Fibroblast of pulmonary artery (primary cell): ENCODE results near the gene ZNF177.
A peak's percentile ranks its signal among the peaks of the same experiment; 100 is the strongest.
"Not testable (repeated sequence)": the region's sequence is repeated elsewhere in the genome, so short reads cannot be mapped to it uniquely, and the experiment has no call there.

ENCODE experiments used
- DNase-seq: peaks from one replicate; pipeline ENCODE4 v3.0.0-alpha.2; 2010; ENCODE audit warnings: low read depth
- H3K4me3 ChIP-seq: replicated peaks from 2 replicates; pipeline ENCODE4 v1.5.1; 2011; ENCODE audit warnings: low read depth, mild to moderate bottlenecking, control low read depth, low read length, moderate library complexity
- TF ChIP-seq, protein P1 (sequence below): IDR thresholded peaks from 2 replicates; pipeline ENCODE4 v1.5.1; 2011; ENCODE audit warnings: mild to moderate bottlenecking, control low read depth, low read length, inconsistent platforms; ENCODE audit errors: missing control alignments

The ZNF177 gene

DNA sequence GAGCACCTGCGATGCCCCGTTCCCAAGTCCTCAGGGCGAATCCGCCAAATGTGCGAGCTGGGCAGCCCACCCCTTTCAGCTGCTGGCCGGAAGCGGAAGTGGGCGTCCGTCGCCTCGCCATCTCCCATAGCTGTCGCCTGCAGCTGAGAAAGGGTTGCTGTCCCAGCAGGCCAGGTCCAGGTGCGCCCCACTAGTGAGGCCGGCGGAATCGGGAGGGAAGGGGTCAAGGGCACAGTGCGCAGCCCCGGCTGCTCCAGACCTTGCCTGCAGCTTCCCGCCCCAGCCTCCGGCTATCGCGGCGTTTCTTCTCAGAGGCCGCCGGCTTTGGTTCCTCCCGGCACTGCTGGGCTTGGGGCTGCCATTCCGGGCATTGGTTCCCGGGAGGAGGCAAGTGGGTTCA is at the start of gene ZNF177:
Gene ZNF177, plus strand, starts transcription at position 109 of the 400 bp plus-strand sequence. CDS start 15,299 bp downstream, outside the sequence.
- TF ChIP-seq, protein P1, sequence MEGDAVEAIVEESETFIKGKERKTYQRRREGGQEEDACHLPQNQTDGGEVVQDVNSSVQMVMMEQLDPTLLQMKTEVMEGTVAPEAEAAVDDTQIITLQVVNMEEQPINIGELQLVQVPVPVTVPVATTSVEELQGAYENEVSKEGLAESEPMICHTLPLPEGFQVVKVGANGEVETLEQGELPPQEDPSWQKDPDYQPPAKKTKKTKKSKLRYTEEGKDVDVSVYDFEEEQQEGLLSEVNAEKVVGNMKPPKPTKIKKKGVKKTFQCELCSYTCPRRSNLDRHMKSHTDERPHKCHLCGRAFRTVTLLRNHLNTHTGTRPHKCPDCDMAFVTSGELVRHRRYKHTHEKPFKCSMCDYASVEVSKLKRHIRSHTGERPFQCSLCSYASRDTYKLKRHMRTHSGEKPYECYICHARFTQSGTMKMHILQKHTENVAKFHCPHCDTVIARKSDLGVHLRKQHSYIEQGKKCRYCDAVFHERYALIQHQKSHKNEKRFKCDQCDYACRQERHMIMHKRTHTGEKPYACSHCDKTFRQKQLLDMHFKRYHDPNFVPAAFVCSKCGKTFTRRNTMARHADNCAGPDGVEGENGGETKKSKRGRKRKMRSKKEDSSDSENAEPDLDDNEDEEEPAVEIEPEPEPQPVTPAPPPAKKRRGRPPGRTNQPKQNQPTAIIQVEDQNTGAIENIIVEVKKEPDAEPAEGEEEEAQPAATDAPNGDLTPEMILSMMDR: no peak
- no peak for DNase-seq
- peak within 1 kb of the TSS; percentile 49 for H3K4me3 ChIP-seq

DNA sequence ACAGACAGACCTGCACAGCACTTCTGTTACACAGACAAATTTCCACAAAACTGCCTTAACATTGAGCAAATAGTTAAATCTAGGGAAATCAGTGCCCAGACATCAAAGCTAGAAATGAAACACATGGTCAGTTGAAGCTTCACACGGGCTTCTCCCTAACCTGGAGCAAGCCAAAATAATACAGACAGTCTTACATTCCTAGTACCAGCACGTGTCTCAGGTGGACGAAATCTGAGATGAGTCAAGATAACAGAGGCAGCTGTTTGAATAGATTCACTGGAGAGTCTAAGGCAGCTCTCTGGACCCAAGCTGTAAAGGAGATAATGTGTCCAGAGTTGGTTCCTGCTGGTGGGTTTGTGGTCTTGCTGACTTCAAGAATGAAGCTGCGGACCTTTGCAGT is 49.1 kb upstream of the ZNF177 start:
- DNase-seq: no peak
- no peak overlapping the region for H3K4me3 ChIP-seq
- TF ChIP-seq, protein P1: no peak

- no peak for DNase-seq
- no peak overlapping the region for H3K4me3 ChIP-seq
- TF ChIP-seq, protein P1: no peak
Measured at GRCh38 chr19:9321338-9321737, 41.5 kb upstream of the ZNF177 start.

DNA sequence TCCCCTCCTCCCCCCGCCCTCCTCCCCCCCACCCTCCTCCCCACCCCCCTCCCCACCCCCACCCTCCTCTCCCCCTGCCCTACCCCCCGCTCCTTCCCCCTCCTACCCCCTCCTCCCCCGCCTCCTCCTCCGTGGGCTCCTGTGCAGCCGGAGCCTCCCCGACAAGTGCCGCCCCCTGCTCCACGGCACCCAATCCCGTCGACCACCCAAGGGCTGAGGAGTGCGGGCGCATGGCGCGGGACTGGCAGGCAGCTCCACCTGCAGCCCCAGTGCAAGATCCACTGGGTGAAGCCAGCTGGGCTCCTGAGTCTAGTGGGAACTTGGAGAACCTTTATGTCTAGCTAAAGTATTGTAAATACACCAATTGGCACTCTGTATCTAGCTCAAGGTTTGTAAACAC is 41.1 kb upstream of the ZNF177 start:
- H3K4me3 ChIP-seq, DNase-seq: not testable (repeated sequence)

GRCh38 chr19:9322201-9322600 is 40.6 kb upstream of the ZNF177 start:
- not testable (repeated sequence) for H3K4me3 ChIP-seq, DNase-seq

DNA sequence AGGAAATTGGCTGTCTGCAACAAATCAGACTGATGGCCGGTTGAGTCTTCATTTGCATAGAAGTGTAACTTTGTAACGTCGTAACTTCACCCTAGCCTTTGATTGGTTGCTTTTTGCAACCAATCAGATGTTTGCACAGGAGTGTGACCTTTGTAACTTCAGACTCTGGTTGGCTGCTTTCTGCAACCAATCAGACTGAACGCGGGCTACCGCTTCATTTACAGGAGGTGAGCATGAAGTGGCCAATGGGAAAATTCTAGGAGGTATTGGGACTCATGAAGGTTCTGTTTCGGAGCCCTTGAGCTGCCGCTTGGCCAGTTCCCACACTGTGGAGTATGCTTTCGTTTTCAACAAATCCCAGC is 39.3 kb upstream of the ZNF177 start:
- H3K4me3 ChIP-seq: peak overlapping the region; percentile 87
- TF ChIP-seq, protein P1: no peak
- peak; percentile 88 for DNase-seq

DNA sequence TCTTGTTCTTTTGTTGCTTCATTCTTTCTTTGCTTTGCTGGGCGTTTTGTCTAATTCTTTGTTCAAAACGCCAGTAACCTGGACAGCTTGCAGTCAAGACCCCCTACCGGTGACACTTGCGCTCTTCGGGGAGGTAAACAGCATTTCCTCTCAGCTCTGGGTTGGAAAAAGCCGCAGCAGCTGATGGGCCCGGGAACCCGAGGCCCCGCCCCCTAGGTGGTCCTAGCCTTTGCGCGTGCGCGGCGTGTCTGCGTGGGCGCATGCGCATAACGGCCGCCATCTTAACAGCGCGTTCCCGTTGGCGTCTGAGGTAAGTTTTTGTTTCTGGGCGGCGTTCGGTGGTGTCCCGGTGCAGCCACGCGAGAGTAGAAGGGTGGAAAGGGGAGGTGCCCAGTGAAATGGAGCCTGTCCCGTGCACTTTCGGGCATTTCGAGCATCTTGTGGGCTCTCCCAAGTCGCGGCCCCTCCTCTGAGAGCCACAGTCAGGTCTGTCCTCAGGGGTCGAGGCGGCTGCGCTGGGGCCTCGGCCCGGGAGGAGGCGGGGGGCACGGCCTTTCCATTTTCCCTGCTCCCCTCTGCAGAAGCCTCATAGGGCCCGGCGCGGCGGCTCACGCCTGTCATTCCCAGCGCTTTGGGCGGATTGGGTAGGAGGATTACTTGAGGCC is 38.8 kb upstream of the ZNF177 start, which contains the start of gene ZNF559:
Gene ZNF559, plus strand, starts transcription at position 261 of the 665 bp plus-strand sequence. CDS start 14,371 bp downstream, outside the sequence.
- TF ChIP-seq, protein P1: peak; percentile 39
- H3K4me3 ChIP-seq: peak within 1 kb of the TSS; percentile 87
- DNase-seq: peak; percentile 97

GRCh38 chr19:9324584-9324962 is 38.2 kb upstream of the ZNF177 start:
- no peak for DNase-seq
- peak overlapping the region; percentile 87 for H3K4me3 ChIP-seq
- TF ChIP-seq, protein P1: no peak
